HG03565 (cell line): ENCODE measurements around the gene UBE2Q1.
A peak's percentile ranks its signal among the peaks of the same experiment; 100 is the strongest.

Experiments
- ATAC-seq: cut with Tn5 transposase; IDR thresholded peaks from one replicate; pipeline ENCODE4 v1.9.1; 2021; ENCODE audit warnings: mild to moderate bottlenecking, moderate library complexity; ENCODE audit not compliant: unreplicated experiment

The UBE2Q1 gene

GRCh38 chr1:154577346-154578057 is 19.0 kb upstream of the UBE2Q1 start:
- ATAC-seq = no peak

DNA sequence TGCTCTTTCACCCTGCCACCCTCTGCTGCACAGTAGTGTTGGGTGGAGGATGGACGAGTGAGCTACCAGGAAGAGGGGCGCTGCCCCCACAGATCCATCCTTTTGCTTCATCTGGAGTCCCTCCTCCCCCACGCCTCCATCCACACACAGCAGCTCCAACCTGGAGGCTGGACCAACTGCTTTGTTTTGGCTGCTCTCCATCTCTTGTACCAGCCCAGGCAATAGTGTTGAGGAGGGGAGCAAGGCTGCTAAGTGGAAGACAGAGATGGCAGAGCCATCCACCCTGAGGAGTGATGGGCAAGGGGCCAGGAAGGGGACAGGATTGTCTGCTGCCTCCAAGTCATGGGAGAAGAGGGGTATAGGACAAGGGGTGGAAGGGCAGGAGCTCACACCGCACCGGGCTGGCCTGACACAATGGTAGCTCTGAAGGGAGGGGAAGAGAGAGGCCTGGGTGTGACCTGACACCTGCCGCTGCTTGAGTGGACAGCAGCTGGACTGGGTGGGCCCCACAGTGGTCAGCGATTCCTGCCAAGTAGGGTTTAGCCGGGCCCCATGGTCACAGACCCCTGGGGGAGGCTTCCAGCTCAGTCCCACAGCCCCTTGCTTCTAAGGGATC is 17.6 kb upstream of the UBE2Q1 start:
- ATAC-seq = no peak

DNA sequence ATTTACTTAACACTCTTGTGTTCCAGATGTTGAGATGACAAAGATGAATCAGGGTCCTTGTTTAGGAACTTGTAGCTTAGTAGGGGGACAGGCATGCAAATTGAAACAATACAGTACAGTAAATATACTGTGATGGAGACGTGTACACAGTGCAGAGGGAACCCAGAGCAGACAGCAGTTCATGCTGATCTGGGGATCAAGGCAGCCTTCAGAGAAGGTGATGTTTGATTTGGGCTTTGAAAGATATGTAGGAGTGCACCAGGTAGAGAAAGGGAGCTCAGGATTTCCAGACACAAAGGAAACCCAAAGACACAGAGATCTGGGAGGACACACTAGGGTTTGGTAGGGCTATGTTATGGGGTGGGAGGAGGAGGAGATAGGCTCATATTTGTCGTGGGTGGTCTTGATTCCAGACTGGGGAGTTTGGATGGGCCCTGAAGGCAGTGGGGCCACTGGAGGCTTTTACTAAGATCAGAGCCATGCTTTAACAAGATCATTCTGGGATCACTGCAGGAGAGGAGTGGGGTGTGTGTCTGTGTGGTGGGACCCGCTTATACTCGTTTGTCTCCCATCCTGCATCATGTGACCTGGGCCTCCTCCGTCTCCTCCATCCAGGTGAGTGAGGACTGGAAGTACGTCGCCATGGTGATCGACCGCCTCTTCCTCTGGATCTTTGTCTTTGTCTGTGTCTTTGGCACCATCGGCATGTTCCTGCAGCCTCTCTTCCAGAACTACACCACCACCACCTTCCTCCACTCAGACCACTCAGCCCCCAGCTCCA is 16.9 kb upstream of the UBE2Q1 start:
- no peak for ATAC-seq

DNA sequence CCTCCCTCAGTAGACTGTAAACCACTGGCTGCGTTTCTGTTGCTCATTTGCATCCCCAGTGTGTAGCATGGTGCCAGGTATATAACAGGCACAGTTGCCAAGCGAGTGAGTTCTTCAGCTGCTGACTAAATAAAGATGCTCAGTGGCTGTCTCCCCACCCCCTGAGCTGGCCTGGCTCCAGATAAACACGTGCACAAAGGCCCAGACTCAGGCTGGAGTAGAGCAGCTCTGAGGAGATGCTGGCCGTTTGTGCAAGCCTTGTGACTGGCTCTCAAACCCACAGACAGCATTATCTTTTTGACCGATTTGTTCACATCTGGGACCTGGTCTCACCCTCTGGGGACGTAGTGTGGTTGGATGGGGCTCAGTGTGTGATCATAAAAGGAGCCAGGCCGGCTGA is 16.3 kb upstream of the UBE2Q1 start:
- no peak for ATAC-seq

DNA sequence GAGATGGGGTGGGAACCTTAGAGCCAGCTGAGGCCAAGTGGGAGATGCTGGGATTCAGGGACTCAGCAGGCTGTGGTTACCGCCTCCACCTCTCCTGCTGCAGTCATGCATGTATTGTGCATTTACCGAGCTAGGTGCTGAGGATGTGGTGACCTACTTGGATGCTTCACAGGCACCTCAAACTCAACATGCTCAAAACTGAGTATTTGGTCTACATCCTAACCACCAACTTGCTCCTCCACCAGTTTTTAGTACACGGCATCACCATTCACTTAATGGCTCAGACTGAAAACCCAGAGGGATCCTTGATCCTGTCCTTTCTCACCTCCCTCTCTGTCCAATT is 14.7 kb upstream of the UBE2Q1 start:
- ATAC-seq = no peak

- ATAC-seq = no peak
Observed at GRCh38 chr1:154572468-154573167, 14.2 kb upstream of the UBE2Q1 start.

- ATAC-seq = no peak
Observed at GRCh38 chr1:154571964-154572288, 13.5 kb upstream of the UBE2Q1 start.

GRCh38 chr1:154571244-154571963 is 12.9 kb upstream of the UBE2Q1 start:
- ATAC-seq = no peak

DNA sequence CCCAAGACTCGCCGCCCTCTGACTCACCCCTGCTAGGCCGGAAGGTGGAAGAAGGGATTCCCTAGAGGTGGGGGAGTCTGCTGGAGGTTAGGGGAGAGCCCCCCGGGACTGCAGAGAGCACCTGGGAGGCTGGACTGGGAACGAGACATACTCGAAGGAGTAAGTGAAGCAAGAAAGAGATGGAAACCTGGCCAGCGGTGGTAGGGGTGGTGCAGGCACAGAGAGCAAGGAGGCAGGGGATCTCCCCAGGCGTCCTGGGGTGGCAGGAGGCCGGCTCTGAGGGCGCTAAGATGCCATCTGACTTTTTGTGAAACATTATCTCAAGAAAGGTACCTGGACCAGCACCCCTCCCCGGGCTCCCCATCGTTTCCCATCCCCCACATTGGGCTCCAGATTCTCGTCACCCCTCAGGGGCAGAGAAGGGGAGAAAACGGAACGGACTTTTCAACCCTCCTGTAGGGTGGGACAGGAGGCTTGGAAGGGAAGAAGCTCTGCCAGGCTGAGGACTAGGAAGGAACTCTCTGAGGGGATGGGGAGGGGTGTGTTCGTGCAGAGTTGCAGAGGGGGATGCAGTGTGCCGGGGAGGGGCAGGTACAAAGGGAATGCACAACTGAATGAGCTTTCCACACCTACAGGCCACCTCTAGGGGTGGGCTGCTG is 9.8 kb upstream of the UBE2Q1 start:
- ATAC-seq = no peak

DNA sequence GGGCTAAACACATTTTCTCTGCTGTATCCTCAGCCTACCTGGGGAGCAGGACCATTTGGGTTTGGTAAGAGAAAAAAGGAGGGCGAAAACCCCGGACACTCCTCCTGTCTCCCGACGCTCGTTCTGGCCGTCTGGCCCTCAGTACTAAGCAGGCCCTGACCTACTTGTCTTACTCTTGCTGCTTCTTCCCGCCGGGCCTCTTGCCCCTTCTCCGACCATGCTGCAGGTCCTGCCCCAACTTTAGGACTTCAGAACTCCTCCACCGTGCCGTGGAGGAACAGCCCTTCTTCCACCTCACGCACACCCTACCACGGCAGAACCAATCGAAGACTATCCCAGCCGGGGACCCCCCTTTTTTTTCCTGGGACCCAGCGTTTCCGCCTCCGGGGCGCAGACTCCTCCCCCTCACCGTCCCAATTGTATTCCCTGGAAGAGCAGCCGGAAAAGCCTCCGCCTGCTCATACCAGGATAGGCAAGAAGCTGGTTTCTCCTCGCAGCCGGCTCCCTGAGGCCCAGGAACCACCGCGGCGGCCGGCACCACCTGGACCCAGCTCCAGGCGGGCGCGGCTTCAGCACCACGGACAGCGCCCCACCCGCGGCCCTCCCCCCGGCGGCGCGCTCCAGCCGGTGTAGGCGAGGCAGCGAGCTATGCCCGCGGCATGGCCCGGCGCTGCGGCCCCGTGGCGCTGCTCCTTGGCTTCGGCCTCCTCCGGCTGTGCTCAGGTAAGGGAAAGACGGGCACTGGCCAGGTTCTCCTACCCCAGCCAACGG is 9.1 kb upstream of the UBE2Q1 start, which contains the start of gene CHRNB2:
TSS of gene CHRNB2 (plus strand) at position 393 of the 771 bp plus-strand sequence. CDS start at position 660, 267 bp downstream.
- ATAC-seq = no peak

DNA sequence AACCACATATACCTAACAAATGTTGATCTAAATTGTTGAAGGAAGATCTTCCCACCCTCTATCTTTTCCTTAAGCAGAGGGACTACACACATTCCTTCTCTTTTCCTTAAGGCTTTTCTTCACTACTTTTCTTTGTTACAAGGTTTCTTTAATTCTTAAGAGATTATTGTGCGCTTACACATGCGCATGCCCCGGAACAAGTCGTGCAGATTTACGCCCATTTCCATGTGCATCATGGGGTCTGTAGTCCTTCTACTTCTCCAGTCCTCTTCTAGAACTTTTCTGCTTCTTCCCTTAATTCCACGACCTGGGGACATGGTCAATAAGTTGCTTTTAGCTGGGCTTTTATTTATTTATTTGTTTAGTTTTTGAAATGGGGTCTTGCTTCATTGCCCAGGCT is 7.4 kb upstream of the UBE2Q1 start:
- ATAC-seq = no peak

GRCh38 chr1:154559466-154560044 is 1.1 kb upstream of the UBE2Q1 start:
- peak; percentile 45 for ATAC-seq

GRCh38 chr1:154558720-154559465 is 431 bp upstream of the UBE2Q1 start:
- ATAC-seq = peak; percentile 89

DNA sequence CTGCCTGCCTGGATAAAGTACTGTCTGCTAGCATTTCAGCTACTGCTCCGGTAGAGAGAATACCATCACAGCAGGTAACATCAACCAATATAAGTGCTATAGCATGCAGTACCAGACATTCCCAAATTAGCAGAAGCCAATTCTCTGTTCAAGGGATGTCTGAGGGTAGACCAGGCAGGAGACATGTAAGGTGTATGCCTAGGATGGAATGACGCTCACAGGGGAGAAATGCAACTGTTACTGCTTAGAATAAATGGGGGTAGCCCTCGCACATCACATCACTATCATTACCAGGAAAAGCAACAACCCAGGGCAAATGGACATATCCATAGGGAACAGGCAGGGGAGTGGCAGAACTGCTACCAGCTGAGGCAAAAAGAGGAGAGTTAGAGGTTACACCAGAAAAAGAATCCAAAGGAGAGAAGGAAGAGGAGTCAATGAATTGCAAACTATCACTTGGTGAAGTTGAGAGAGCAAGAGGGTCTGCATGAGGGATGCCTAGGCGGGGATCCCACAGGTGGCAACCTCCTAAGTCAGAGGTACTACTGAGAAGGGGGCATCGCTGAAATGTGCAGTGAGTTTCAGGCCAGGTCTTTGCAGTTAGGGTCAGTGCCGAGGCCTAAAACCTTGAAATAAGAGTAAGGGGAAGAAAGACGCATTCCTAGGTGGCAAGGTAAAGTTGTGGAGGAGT is 1.1 kb downstream of the UBE2Q1 start:
- no peak for ATAC-seq

- ATAC-seq = no peak
Observed at GRCh38 chr1:154556422-154556821, 2.0 kb downstream of the UBE2Q1 start.

DNA sequence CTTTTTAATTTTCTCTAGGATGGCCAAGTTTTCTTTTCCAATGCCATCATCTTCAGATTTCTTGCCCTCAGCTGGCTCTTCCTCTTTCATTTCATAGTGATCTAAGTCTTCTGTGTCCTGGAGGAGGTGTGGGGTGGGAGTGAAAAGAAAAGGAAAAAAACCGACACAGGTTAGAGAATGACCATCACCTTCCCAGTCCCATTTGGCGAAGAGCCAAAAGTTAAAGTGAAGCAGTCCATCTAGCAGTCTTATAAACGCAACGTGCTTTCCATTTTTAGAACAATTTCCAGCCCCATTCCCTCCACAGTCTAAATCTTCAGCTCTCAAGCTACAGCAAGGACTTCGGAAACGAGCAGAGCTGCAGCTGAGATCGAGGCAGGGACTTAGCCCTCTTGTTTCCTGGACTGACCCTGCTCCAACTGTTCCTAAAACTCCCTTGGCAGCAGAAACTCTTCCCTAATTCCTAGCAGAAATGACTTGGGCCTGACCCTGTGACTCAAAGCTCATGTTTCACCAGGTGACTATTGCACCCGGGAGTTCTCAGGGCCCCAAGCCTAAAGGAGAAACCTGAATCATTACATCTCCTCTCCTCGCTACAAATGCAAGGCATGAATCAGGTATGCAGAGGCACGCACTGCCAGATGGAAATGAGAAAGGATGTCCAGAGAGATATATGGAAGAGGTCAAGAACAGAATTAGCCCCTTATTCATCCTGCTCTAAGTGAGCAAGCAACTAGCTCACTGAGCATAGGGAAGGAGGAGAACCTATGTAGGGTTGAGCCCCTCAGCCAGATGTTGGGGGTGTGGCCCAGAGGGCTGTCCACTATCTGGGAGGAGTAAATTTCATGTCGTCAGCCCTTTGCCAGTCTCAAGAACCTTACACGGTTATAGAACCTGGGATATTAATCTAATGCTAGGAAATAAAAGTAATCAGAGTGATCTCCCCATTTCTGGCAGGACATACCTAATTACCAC is 5.1 kb downstream of the UBE2Q1 start:
- ATAC-seq = no peak

DNA sequence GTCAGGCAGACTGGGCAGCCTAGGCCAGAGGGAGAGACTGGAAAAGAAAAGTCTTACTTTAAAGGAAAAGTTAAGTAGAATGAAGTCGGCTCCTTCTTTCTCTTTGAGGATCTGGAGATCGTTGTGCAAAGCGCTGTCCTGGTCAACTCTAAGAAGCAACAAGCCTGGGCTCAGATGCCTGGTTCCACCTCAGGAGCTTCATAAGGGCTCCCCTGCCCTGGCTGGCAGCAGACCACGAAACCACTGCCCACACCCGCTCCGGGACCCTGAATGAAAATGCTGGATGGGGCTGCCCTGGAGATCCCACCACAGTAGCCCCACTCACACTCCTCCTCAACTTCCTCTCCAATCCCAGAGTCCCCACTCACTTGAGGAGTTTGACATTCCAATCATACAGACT is 6.4 kb downstream of the UBE2Q1 start:
- no peak for ATAC-seq
